H9 (cell line): ENCODE measurements around the gene CELF6. TPM values are rescaled to one million over a fixed set of nuclear protein-coding genes. Genes with fewer than 3 reads are reported as not detected.

Experiments used
- DNase-seq: peaks from one replicate; pipeline ENCODE4 v3.0.0-alpha.2; 2017
- H2AFZ ChIP-seq: one replicate; pipeline ENCODE4 v1.6.1; 2013; ENCODE audit warnings: mild to moderate bottlenecking, low read length, control low read depth, moderate library complexity
- H2AK5ac ChIP-seq: 2 replicates; pipeline ENCODE4 v1.6.1; 2013; ENCODE audit warnings: low read length, control low read depth, mixed read lengths; ENCODE audit not compliant: insufficient read length
- H2BK120ac ChIP-seq: one replicate; pipeline ENCODE4 v1.6.1; 2013; ENCODE audit warnings: low read depth, mild to moderate bottlenecking, low read length, control low read depth, inconsistent platforms; ENCODE audit not compliant: poor library complexity, severe bottlenecking
- H2BK12ac ChIP-seq: 2 replicates; pipeline ENCODE4 v1.6.1; 2013; ENCODE audit warnings: low read length, control low read depth, mixed read lengths, low read depth; ENCODE audit not compliant: insufficient read length
- H2BK15ac ChIP-seq: 2 replicates; pipeline ENCODE4 v1.6.1; 2013; ENCODE audit warnings: low read depth, low read length, control low read depth
- H2BK20ac ChIP-seq: one replicate; pipeline ENCODE4 v1.6.1; 2013; ENCODE audit warnings: low read depth, mild to moderate bottlenecking, low read length, control low read depth, inconsistent platforms; ENCODE audit not compliant: poor library complexity, severe bottlenecking
- H2BK5ac ChIP-seq: 2 replicates; pipeline ENCODE4 v1.6.1; 2013; ENCODE audit warnings: low read length, control low read depth, mixed read lengths; ENCODE audit not compliant: insufficient read length
- H3K14ac ChIP-seq: 2 replicates; pipeline ENCODE4 v1.6.1; 2013; ENCODE audit warnings: low read length, control low read depth; ENCODE audit not compliant: insufficient read depth
- H3K18ac ChIP-seq: 2 replicates; pipeline ENCODE4 v1.6.1; 2013; ENCODE audit warnings: low read depth, mild to moderate bottlenecking, mixed read lengths, low read length, control low read depth; ENCODE audit not compliant: insufficient read length
- H3K23ac ChIP-seq: 2 replicates; pipeline ENCODE4 v1.6.1; 2013; ENCODE audit warnings: low read length, control low read depth, mixed read lengths, low read depth; ENCODE audit not compliant: insufficient read length
- H3K23me2 ChIP-seq: 2 replicates; pipeline ENCODE4 v1.6.1; 2013; ENCODE audit warnings: low read depth, mild to moderate bottlenecking, mixed read lengths, low read length, control low read depth; ENCODE audit not compliant: insufficient read length, poor library complexity, severe bottlenecking
- H3K27ac ChIP-seq: 2 replicates; pipeline ENCODE4 v1.5.1; 2013; ENCODE audit warnings: low read length, control low read depth, mixed read lengths, low read depth; ENCODE audit not compliant: insufficient read length
- H3K27me3 ChIP-seq: 2 replicates; pipeline ENCODE4 v1.6.1; 2013; ENCODE audit warnings: low read length, control low read depth, inconsistent platforms; ENCODE audit not compliant: insufficient read depth
- H3K4ac ChIP-seq: 2 replicates; pipeline ENCODE4 v1.6.1; 2013; ENCODE audit warnings: low read depth, mild to moderate bottlenecking, control low read depth, inconsistent platforms, low read length, moderate library complexity
- H3K4me1 ChIP-seq: 2 replicates; pipeline ENCODE4 v1.6.1; 2013; ENCODE audit warnings: low read length, control low read depth, inconsistent platforms; ENCODE audit not compliant: insufficient read depth
- H3K4me2 ChIP-seq: 2 replicates; pipeline ENCODE4 v1.6.1; 2013; ENCODE audit warnings: low read length, control low read depth, mixed read lengths; ENCODE audit not compliant: insufficient read length, insufficient read depth
- H3K56ac ChIP-seq: 2 replicates; pipeline ENCODE4 v1.6.1; 2013; ENCODE audit warnings: low read depth, mild to moderate bottlenecking, mixed read lengths, low read length, control low read depth; ENCODE audit not compliant: insufficient read length
- H3K79me1 ChIP-seq: 2 replicates; pipeline ENCODE4 v1.6.1; 2013; ENCODE audit warnings: low read depth, mild to moderate bottlenecking, moderate library complexity, low read length, control low read depth, inconsistent platforms; ENCODE audit not compliant: insufficient read depth, poor library complexity, severe bottlenecking
- H3K79me2 ChIP-seq: 2 replicates; pipeline ENCODE4 v1.6.1; 2013; ENCODE audit warnings: low read length, control low read depth, inconsistent platforms; ENCODE audit not compliant: insufficient read depth
- H3K9ac ChIP-seq: 2 replicates; pipeline ENCODE4 v1.6.1; 2013; ENCODE audit warnings: low read length, control low read depth, mixed read lengths; ENCODE audit not compliant: insufficient read length; ENCODE audit errors: extremely low read depth
- H3K9me3 ChIP-seq: one replicate; pipeline ENCODE4 v1.6.1; 2013; ENCODE audit warnings: low read depth, low read length, inconsistent platforms; ENCODE audit not compliant: control insufficient read depth
- H3T11ph ChIP-seq: one replicate; pipeline ENCODE4 v1.6.1; 2013; ENCODE audit warnings: mild to moderate bottlenecking, low read length, control low read depth, inconsistent platforms
- H4K20me1 ChIP-seq: one replicate; pipeline ENCODE4 v1.6.1; 2013; ENCODE audit not compliant: control insufficient read depth, insufficient read length, insufficient read depth
- H4K5ac ChIP-seq: 2 replicates; pipeline ENCODE4 v1.6.1; 2013; ENCODE audit warnings: low read depth, mild to moderate bottlenecking, mixed read lengths, low read length, control low read depth; ENCODE audit not compliant: insufficient read length
- H4K8ac ChIP-seq: replicated peaks from 2 replicates; pipeline ENCODE4 v1.6.1; 2013; ENCODE audit warnings: low read length, control low read depth, mixed read lengths, low read depth; ENCODE audit not compliant: insufficient read length
- H4K91ac ChIP-seq: 2 replicates; pipeline ENCODE4 v1.6.1; 2013; ENCODE audit warnings: low read depth, mild to moderate bottlenecking, moderate library complexity, mixed read lengths, low read length, control low read depth; ENCODE audit not compliant: insufficient read length
- H3K27ac Mint-ChIP-seq, 3 experiments: 2 replicates in 2 of 3; 3 replicates in 1 of 3; pipeline ENCODE4 v1.8.0; 2020 to 2021; ENCODE audit warnings: mixed read lengths in 3 of 3, mild to moderate bottlenecking in 1 of 3, moderate library complexity in 1 of 3
- H3K27me3 Mint-ChIP-seq: 2 replicates; pipeline ENCODE4 v1.8.0; 2021; ENCODE audit warnings: low read depth, mild to moderate bottlenecking, moderate library complexity, mixed read lengths
- H3K36me3 Mint-ChIP-seq, 3 experiments: 2 replicates in 2 of 3; 3 replicates in 1 of 3; pipeline ENCODE4 v1.8.0; 2020 to 2021; ENCODE audit warnings: low read depth in 3 of 3, mixed read lengths in 3 of 3; ENCODE audit not compliant: insufficient read depth in 1 of 3
- H3K4me1 Mint-ChIP-seq, 2 experiments: 2 replicates each; pipeline ENCODE4 v1.8.0; 2020; ENCODE audit warnings: mixed read lengths in 2 of 2
- H3K4me3 Mint-ChIP-seq, 2 experiments: 2 replicates in 1 of 2; 3 replicates in 1 of 2; pipeline ENCODE4 v1.8.0; 2020 to 2021; ENCODE audit warnings: mild to moderate bottlenecking in 2 of 2, mixed read lengths in 2 of 2, moderate library complexity in 1 of 2
- H3K9me3 Mint-ChIP-seq, 2 experiments: 2 replicates in 1 of 2; 3 replicates in 1 of 2; pipeline ENCODE4 v1.8.0; 2020; ENCODE audit warnings: mild to moderate bottlenecking in 2 of 2, mixed read lengths in 2 of 2, moderate library complexity in 1 of 2
- CTCF ChIP-seq: fragments of 200-600 bp; sonication (generic); conservative IDR thresholded peaks from 3 replicates; pipeline ENCODE4 v1.8.0; 2021; ENCODE audit warnings: antibody characterized with exemption, mild to moderate bottlenecking
- WGBS: extraction: QIAGEN DNeasy Blood & Tissue Kit; methylation state at CpG from one replicate; pipeline ENCODE4 v1.1.7; 2013; ENCODE audit warnings: missing lambda C conversion rate, low lambda C conversion rate, mixed read lengths; ENCODE audit not compliant: insufficient read length; ENCODE audit errors: extremely low coverage; 5-methylcytosine and 5-hydroxymethylcytosine counted together
- total RNA-seq: library from RNA; stranded (reverse); gene quantifications from 2 replicates; pipeline ENCODE4 v1.2.1, GENCODE V29; 2021

Gene CELF6
- total RNA-seq, 1 experiment from 2014 or later, result 0.13 TPM

GRCh38 chr15:72334842-72335241, 14.9 kb upstream of the CELF6 start:
- no peaks in the 10 kb centered on the region for H3K27me3 Mint-ChIP-seq
- Histone ChIP-seq H2BK20ac (no peak overlapping the region), H3T11ph (no peak overlapping the region), H2BK15ac (no peak overlapping the region), H2AFZ (no peak overlapping the region), H3K56ac (no peak overlapping the region), H3K23ac (no peak overlapping the region), H3K27me3 (no peaks in the 10 kb centered on the region), H2AK5ac (no peak overlapping the region), H3K79me1 (no peaks in the 10 kb centered on the region), H3K4me2 (no peak overlapping the region), H3K9me3 (no peaks in the 10 kb centered on the region), H3K14ac (no peak overlapping the region), H4K20me1 (no peaks in the 10 kb centered on the region), H3K23me2 (no peaks in the 10 kb centered on the region), H4K91ac (no peak overlapping the region), H4K5ac (no peak overlapping the region), H3K18ac (no peak overlapping the region), H2BK120ac (no peak overlapping the region), H3K79me2 (no peaks in the 10 kb centered on the region), H3K9ac (no peak overlapping the region), H3K27ac (no peak overlapping the region), H2BK12ac (no peak overlapping the region), H3K4ac (no peak overlapping the region), H2BK5ac (no peak overlapping the region), H3K4me1 (no peaks in the 10 kb centered on the region), H4K8ac (no peak overlapping the region)
- DNase-seq, result no peak
- no peaks in the 10 kb centered on the region for H3K9me3 Mint-ChIP-seq
- no peaks in the 10 kb centered on the region for H3K4me1 Mint-ChIP-seq
- no peak overlapping the region for H3K4me3 Mint-ChIP-seq
- whole genome bisulfite sequencing, result no CpG with 5 or more reads among the region's 2 CpGs
- H3K27ac Mint-ChIP-seq, result no peak overlapping the region
- TF ChIP-seq CTCF, result no peak
- no peaks in the 10 kb centered on the region for H3K36me3 Mint-ChIP-seq
